BLaER1 (cell line): ENCODE results near the gene KDM5B.
"Not testable (repeated sequence)": the region's sequence is repeated elsewhere in the genome, so short reads cannot be mapped to it uniquely, and the experiment has no call there.

Experiments
- H3K27ac ChIP-seq: shearing (Covaris generic); formaldehyde crosslinking; 2 replicates; pipeline ENCODE4 v1.8.1; 2022
- H3K27me3 ChIP-seq: shearing (Covaris generic); formaldehyde crosslinking; 2 replicates; pipeline ENCODE4 v1.8.1; 2022
- H3K36me3 ChIP-seq: shearing (Covaris generic); formaldehyde crosslinking; 2 replicates; pipeline ENCODE4 v1.8.1; 2022
- H3K4me1 ChIP-seq: shearing (Covaris generic); formaldehyde crosslinking; 2 replicates; pipeline ENCODE4 v1.8.1; 2022
- H3K4me2 ChIP-seq: shearing (Covaris generic); formaldehyde crosslinking; 2 replicates; pipeline ENCODE4 v1.8.1; 2022
- H3K4me3 ChIP-seq: shearing (Covaris generic); formaldehyde crosslinking; 2 replicates; pipeline ENCODE4 v1.8.1; 2022
- H3K9ac ChIP-seq: shearing (Covaris generic); formaldehyde crosslinking; 2 replicates; pipeline ENCODE4 v1.8.1; 2022
- H3K9me3 ChIP-seq: shearing (Covaris generic); formaldehyde crosslinking; 2 replicates; pipeline ENCODE4 v1.8.1; 2022
- H4K20me1 ChIP-seq: shearing (Covaris generic); formaldehyde crosslinking; 2 replicates; pipeline ENCODE4 v1.8.1; 2022
- Cebpa-rat ChIP-seq: shearing (Covaris generic); IDR thresholded peaks from 2 replicates; pipeline ENCODE4 v1.8.1; 2022

KDM5B gene

DNA sequence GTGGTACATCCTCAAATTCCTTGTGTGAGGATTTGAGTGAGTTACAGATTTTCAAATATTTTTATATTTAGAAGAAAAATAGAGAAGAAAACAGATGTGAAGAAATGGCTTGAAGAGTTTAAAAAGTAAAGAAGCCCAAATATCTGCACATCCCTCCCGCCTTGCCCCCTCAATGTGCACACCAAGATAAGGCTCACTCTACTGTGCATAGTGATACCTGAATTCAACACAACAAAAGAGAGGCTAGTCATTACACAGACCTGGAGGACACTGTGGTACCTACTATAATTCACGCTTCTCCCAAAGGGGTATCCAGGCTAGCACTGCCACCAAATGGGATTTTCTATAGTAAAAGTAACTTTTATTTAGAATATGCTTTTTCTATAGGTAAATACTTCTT lies 53.9 kb downstream of the KDM5B start:
- H4K20me1 ChIP-seq: peaks cover 94% of the 10 kb centered on the region
- no peak for TF ChIP-seq Cebpa-rat
- no peaks in the 10 kb centered on the region for H3K9me3 ChIP-seq
- H3K4me2 ChIP-seq: no peak overlapping the region
- peaks cover 100% of the 10 kb centered on the region for H3K36me3 ChIP-seq
- H3K9ac ChIP-seq: no peak overlapping the region
- H3K4me1 ChIP-seq: no peaks in the 10 kb centered on the region
- H3K27me3 ChIP-seq: no peaks in the 10 kb centered on the region
- H3K4me3 ChIP-seq: no peak overlapping the region
- no peak overlapping the region for H3K27ac ChIP-seq

DNA sequence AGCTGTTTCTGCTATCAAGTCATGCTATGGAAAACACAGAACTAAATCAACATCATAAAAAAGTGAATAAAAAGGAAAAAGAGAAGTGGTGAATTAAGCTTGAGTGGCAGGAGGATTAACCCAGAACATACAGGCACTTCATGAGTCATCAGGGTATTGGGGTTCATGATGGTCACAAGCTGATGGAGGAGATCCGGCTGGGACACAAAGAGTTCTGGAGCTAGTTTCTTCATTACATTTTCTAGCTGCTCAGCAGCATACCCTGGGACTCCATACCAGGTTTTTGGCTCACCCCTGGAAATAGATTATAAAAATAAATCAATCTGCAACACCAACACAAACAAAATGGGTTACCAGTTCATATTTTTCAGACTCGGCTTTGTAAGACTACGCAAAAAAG lies 55.4 kb downstream of the KDM5B start:
- H3K4me2 ChIP-seq: no peak overlapping the region

GRCh38 chr1:202750761-202751160 lies 57.5 kb downstream of the KDM5B start:
- TF ChIP-seq Cebpa-rat: no peak
- no peaks in the 10 kb centered on the region for H3K4me1 ChIP-seq
- H3K9me3 ChIP-seq: no peaks in the 10 kb centered on the region
- H3K36me3 ChIP-seq: peaks cover 100% of the 10 kb centered on the region
- H4K20me1 ChIP-seq: peaks cover 95% of the 10 kb centered on the region
- no peak overlapping the region for H3K4me3 ChIP-seq
- H3K9ac ChIP-seq: no peak overlapping the region
- H3K27ac ChIP-seq: no peak overlapping the region
- no peak overlapping the region for H3K4me2 ChIP-seq
- no peaks in the 10 kb centered on the region for H3K27me3 ChIP-seq

More for the DNA sequence above, 55.4 kb downstream of the KDM5B start:
- no peak overlapping the region for H3K9ac ChIP-seq
- no peaks in the 10 kb centered on the region for H3K27me3 ChIP-seq
- no peaks in the 10 kb centered on the region for H3K9me3 ChIP-seq
- no peak for TF ChIP-seq Cebpa-rat
- no peak overlapping the region for H3K27ac ChIP-seq
- no peaks in the 10 kb centered on the region for H3K4me1 ChIP-seq
- H4K20me1 ChIP-seq: peaks cover 94% of the 10 kb centered on the region
- H3K36me3 ChIP-seq: peaks cover 100% of the 10 kb centered on the region
- no peak overlapping the region for H3K4me3 ChIP-seq

DNA sequence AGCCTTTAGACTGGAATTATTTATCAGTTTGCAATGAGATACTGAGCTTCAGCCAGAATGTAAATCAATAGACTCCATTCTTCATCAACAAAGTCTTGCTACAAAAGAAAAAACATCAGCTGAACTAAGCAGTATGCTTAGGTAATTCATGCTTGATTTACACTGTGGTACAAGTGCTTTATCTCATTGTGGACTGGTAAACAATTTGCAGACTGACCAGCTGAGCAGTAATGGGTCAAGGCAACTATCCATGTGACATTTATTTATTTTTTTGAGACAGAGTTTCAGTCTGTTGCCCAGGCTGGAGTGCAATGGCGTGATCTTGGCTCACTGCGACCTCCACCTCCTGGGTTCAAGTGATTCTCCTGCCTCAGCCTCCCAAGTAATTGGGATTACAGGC lies 58.2 kb downstream of the KDM5B start:
- no peak overlapping the region for H3K4me3 ChIP-seq
- H3K27ac ChIP-seq: no peak overlapping the region
- no peaks in the 10 kb centered on the region for H3K27me3 ChIP-seq
- TF ChIP-seq Cebpa-rat: no peak
- H4K20me1 ChIP-seq: peaks cover 94% of the 10 kb centered on the region
- peaks cover 100% of the 10 kb centered on the region for H3K36me3 ChIP-seq
- H3K4me1 ChIP-seq: no peaks in the 10 kb centered on the region
- no peaks in the 10 kb centered on the region for H3K9me3 ChIP-seq
- H3K9ac ChIP-seq: no peak overlapping the region
- H3K4me2 ChIP-seq: no peak overlapping the region

- Histone ChIP-seq H3K4me2 (no peak overlapping the region), H3K4me3 (no peak overlapping the region), H3K9me3 (peaks cover 9% of the 10 kb centered on the region; the same call in 1 of the 2 replicates), H3K9ac (no peak overlapping the region), H4K20me1 (peaks cover 89% of the 10 kb centered on the region), H3K4me1 (no peaks in the 10 kb centered on the region), H3K36me3 (peaks cover 100% of the 10 kb centered on the region), H3K27me3 (no peaks in the 10 kb centered on the region), H3K27ac (no peak overlapping the region)
- TF ChIP-seq Cebpa-rat: peak; percentile 19; the same call in 1 of the 2 replicates
Measured at GRCh38 chr1:202745323-202745888, 62.8 kb downstream of the KDM5B start.

- not testable (repeated sequence) for H3K4me1 ChIP-seq, H3K9ac ChIP-seq, H3K4me3 ChIP-seq, H3K9me3 ChIP-seq, H3K4me2 ChIP-seq, H3K27ac ChIP-seq, H3K27me3 ChIP-seq
- Histone ChIP-seq H4K20me1 (peaks cover 83% of the 10 kb centered on the region), H3K36me3 (peaks cover 99% of the 10 kb centered on the region)
Measured at GRCh38 chr1:202744770-202745169, 63.5 kb downstream of the KDM5B start.

DNA sequence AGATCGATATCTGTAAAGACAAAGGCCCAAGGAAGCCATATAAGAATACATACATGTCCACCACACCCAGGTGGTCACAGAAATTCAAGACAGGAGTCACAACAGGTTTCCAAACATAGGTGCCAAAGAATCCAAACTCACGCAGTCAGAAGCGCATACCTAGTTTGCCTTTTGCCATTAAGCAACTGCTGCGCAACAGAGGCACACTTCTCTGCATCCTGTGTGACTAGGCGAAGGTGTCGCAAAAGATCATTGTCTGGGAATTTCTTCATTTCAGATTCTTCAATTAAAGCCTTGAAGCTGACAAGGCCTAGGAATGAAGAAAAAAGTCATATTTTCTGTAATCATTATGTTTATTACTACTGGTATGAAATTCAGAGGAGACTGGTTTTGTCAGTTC lies 65.7 kb downstream of the KDM5B start:
- H3K9ac ChIP-seq: no peak overlapping the region
- H3K27ac ChIP-seq: no peak overlapping the region
- TF ChIP-seq Cebpa-rat: no peak
- H3K4me2 ChIP-seq: no peak overlapping the region
- no peak overlapping the region for H3K4me3 ChIP-seq
- no peaks in the 10 kb centered on the region for H3K27me3 ChIP-seq
- H3K36me3 ChIP-seq: peaks cover 95% of the 10 kb centered on the region
- peaks cover 78% of the 10 kb centered on the region for H4K20me1 ChIP-seq
- H3K4me1 ChIP-seq: no peaks in the 10 kb centered on the region
- H3K9me3 ChIP-seq: peaks cover 9% of the 10 kb centered on the region; the same call in 1 of the 2 replicates

DNA sequence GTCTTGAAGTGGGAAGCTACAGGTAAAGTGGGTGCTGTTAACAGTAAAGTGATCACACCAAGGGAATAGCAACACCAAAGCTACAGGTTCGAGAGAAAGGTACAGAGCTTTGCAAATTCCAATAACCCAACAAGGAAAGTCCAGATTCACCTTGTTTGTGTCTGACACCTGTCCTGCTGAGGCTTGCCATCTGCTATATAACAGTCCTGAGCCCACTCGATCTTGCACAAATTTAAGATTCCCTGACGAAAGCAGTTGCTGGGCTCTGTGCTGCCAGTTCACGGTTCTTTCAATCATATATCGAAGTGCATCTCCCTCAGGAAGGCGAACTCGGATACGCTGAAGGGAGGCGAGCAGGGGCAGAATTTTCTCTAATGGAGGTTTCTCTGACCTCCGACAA lies 75.0 kb downstream of the KDM5B start:
- no peak overlapping the region for H3K27ac ChIP-seq
- peaks cover 52% of the 10 kb centered on the region for H3K4me1 ChIP-seq
- H3K4me3 ChIP-seq: no peak overlapping the region
- peaks cover 100% of the 10 kb centered on the region for H3K36me3 ChIP-seq
- peaks cover 100% of the 10 kb centered on the region for H4K20me1 ChIP-seq
- no peaks in the 10 kb centered on the region for H3K27me3 ChIP-seq
- no peak overlapping the region for H3K4me2 ChIP-seq
- no peaks in the 10 kb centered on the region for H3K9me3 ChIP-seq
- no peak overlapping the region for H3K9ac ChIP-seq
- TF ChIP-seq Cebpa-rat: no peak

DNA sequence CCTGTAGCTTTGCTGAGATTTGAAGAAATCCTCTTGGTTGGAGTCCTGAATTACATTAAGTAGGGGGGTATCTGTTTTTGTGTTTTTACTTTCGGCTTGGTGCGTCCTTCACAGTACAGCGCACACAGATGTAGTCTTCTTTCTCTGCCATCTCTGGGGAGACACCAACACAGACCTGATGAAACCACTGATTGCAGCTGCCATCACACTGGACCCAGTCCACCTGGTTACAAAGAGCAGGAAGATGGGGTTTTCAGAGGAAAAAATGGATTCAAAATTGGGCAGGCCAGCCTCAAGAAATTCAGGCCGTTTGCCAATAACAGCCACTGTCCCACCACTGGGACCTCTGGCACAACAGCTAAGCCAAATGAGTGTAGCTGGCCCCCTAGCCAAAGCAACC lies 79.3 kb downstream of the KDM5B start:
- 0 out of 2 replicates have a peak, but pooled peaks have one; percentile 24 for TF ChIP-seq Cebpa-rat
- Histone ChIP-seq H3K4me3 (no peak overlapping the region), H3K27me3 (no peaks in the 10 kb centered on the region), H3K9ac (no peak overlapping the region), H4K20me1 (peaks cover 99% of the 10 kb centered on the region), H3K27ac (peak overlapping the region; percentile 33), H3K36me3 (peaks cover 99% of the 10 kb centered on the region), H3K4me2 (peak overlapping the region; percentile 72), H3K4me1 (peaks cover 58% of the 10 kb centered on the region), H3K9me3 (no peaks in the 10 kb centered on the region)

- TF ChIP-seq Cebpa-rat: no peak
- peaks cover 65% of the 10 kb centered on the region for H3K36me3 ChIP-seq
- H3K27ac ChIP-seq: no peak overlapping the region
- no peaks in the 10 kb centered on the region for H3K27me3 ChIP-seq
- H3K9me3 ChIP-seq: no peaks in the 10 kb centered on the region
- peaks cover 28% of the 10 kb centered on the region for H3K4me1 ChIP-seq
- no peak overlapping the region for H3K4me2 ChIP-seq
- H3K4me3 ChIP-seq: no peak overlapping the region
- H3K9ac ChIP-seq: no peak overlapping the region
- peaks cover 90% of the 10 kb centered on the region for H4K20me1 ChIP-seq
Measured at GRCh38 chr1:202725526-202725925, 82.7 kb downstream of the KDM5B start.

DNA sequence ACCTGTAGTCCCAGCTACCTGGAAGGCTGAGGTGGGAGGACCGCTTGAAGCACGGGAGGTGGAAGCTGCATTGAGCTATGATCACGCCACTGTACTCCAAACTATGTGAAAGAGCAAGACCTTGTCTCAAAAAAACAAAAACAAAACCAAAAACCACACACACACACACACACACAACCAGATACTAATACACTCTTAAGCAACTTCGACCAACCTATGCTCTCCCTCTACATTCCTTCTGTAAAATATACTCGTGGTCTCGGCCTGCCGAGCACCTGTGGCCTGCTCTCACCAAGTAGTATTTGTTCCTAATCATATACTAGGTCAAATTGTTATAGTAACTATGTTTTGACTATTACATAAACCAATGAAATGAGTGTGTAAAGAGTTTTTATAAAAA lies 84.5 kb downstream of the KDM5B start:
- Histone ChIP-seq H3K36me3 (peaks cover 46% of the 10 kb centered on the region), H3K27me3 (no peaks in the 10 kb centered on the region)
- TF ChIP-seq Cebpa-rat: no peak

GRCh38 chr1:202723046-202723445 lies 85.2 kb downstream of the KDM5B start:
- H3K36me3 ChIP-seq: peaks cover 40% of the 10 kb centered on the region
- not testable (repeated sequence) for H3K4me2 ChIP-seq, H3K4me3 ChIP-seq, H3K9me3 ChIP-seq, H3K27ac ChIP-seq, H3K9ac ChIP-seq, H3K27me3 ChIP-seq
- peaks cover 65% of the 10 kb centered on the region for H4K20me1 ChIP-seq
- peaks cover 20% of the 10 kb centered on the region for H3K4me1 ChIP-seq

More for the DNA sequence above, 84.5 kb downstream of the KDM5B start:
- Histone ChIP-seq H3K4me2 (no peak overlapping the region), H3K9me3 (no peaks in the 10 kb centered on the region), H4K20me1 (peaks cover 72% of the 10 kb centered on the region), H3K4me1 (peaks cover 23% of the 10 kb centered on the region), H3K4me3 (no peak overlapping the region), H3K9ac (no peak overlapping the region), H3K27ac (no peak overlapping the region)
